Activated T-cell treated with anti-CD3 and anti-CD28 coated beads, Interleukin-2, amount 50 U/mL, for 48 hours (primary cell): Measurements from ENCODE around the gene EMD.
"Not testable (repeated sequence)": the region's sequence is repeated elsewhere in the genome, so short reads cannot be mapped to it uniquely, and the experiment has no call there.

Experiments
- DNase-seq, 2 experiments: peaks; one replicate each; pipeline ENCODE4 v3.0.0-alpha.2; 2020

Gene EMD

DNA sequence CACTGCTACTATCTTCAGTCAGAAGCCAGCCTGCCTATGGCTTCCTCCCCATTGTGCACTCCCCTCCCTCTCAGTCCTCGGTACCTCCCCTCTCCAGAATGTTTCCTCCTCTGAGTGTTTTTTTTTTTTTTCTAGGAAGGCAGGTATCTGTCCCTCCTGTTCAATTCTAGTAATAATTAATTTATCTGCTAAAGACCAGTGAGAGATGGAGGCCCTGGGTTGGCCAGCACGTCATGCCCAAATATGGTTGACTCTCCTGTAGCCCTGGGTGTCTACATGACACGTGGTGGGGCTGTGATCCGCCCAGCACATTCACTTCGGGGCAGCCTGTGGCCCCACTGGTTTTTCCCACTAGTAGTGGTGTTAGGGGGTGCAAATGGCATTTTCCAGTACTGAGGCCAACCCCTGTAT is 6.5 kb upstream of the EMD start:
- peak in 1 of 2 experiments; percentile 56 for DNase-seq

DNA sequence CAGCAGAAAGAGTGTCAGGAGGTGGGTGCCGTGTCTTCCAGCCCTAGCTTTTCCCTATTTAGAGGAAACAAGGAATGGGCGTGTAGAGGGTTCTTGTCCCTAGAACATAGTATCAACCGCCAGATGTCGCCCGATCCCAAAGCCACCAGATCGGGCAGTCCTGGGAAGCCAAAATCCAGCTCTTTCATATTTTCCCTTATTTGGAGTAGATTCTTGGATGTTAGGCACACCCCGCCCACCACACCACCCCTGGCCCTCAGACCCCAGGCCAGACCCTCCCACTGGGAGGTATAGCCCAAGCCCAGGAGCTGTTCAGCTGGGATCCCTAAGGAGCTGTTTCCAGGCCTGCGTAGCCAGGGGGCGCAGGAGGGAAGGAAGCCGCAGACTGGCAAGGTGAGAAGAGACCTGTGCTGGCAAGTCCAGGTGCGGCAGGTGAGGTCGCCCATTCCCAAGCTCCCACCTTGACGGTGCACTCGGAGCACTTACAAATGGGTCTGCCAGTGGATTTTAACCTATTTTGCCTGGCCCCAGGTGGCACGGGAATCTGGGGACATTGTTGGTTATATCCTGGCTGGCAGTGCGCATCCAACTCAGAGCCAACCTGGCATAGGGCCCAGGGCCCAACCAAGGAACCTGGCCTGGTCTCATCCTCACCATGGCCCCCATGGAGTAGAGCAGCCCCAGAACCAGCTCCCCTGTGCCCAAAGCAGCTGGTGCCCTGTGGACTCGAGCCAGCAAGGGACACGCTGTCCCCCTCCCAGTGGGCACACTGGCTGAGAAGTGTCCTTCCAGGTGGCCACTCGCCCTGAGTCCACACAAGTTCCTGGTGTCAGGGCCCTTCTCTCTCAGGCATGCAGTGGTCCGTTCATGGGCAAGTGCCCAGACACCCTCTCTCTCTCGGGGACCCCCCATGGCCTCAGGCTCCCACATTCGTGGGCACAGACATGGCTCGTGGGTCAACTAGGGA is 5.5 kb upstream of the EMD start:
- no peak for DNase-seq

DNA sequence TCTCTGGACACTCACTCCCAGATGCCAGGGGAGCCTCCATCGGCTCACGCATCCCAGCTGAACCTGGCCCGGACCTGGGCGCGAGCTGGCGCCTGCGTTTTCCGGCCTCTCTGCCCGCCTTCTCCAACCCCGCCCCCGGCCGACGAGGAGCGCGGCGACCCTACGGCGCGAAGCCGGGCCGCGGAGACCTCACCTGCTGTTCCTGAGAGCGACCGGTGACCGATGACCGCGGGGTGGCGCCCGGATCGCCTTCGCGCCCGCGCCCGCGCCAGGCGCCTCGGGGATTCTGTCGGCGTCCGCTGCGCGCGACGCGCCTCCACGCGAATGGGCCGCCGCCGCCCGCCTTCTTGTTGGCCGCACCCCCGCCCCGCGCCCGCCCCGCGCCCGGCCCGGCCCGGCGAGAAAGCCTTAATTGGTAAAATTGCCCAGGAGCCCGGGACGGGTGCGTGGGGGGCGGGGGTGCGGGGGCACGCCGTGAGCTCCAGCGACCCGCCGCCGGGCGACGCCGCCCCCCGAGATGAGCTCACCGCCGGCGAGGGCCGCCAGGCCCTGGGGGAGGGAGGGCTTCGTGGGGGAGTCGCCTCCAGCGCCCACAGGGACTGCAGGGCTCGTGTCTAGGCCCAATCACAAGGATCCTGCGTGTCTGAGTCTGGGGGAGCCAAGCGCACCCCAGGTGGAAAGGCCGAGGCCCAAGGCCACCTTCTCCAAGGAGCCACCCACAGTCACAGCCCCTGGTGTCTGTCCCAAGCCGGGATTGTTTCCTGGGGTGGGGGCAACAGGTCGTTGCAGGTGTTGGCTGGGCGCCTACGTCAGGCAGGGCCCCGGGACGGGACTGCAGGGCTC is 4.6 kb upstream of the EMD start, which contains the start of gene FLNA:
Gene FLNA, minus strand, starts transcription at position 322 of the 843 bp plus-strand sequence. CDS start 3,389 bp downstream, outside the sequence.
- peak in 1 of 2 experiments; percentile 60 for DNase-seq

DNA sequence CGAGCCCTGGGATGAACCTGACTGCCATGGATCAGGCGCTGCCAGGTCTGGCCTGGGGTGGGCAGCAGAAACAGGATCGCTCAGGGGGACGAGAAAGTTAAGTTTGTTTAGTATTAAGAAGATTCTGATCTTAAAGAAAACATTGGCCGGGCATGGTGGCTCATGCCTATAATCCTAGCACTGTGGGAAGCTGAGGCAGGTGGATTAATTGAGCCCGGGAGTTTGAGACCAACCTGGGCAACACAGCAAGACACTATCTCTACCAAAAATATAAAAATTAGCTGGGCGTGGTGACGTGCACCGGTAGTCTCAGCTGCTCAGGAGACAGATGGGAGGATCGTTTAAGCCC is 4.0 kb upstream of the EMD start:
- DNase-seq, result no peak

DNA sequence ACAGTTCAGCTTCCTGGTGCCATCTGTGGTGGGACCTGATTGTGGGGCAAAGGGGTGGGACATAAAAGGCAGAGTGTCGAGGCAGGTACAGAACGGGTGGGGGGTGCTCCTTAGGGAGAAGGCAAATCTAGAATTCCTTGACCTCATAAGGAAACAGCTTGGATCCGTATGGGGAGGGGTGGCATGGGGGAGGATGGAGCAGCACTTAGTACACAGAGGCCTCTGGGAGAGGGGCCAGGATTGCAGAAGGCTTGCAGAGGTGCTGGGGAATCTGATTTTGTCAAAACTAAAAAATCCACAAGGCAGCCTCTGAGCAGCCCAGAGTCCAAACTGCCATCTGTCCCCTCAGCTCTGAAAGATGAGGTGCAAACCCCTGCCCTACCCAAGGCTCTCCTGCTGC is 2.3 kb upstream of the EMD start:
- DNase-seq, result no peak

DNA sequence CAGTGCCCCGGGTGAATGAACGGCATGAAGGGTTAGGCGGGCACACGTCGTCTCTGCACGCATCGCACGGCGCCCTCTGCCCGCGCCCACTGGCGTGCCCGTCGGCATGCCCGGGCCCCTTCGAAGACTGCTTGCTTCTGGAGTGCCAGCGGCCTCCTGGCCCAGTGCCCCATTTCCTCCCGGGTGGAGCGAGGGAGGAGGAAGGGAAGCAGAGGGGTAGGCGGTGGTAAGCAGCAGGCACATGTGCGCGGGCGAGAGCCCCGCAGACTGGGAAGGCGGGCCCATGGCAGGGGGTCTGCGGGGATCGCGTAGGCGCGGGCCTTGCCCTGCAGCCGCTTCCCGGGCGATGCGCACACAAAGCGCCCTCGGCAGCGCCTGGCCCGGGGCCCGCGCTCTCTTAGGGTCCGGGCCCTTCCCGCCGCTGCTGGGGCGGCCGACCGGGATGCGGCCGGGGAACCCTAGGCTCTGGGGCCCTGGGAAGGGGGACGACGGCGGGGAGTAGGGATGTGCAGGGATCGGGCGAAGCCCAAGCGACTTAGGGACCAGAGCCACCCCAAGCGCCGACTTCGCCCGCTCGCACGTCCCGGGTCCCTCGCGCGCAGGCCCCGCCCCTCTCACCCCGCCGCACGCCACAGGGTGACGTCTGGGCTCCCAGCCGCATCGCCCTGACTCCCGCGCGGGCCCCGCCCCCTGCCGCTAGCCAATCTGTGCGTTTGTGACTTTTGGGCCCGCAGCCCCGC is 866 bp upstream of the EMD start:
- DNase-seq, result peak in 1 of 2 experiments; percentile 58

DNA sequence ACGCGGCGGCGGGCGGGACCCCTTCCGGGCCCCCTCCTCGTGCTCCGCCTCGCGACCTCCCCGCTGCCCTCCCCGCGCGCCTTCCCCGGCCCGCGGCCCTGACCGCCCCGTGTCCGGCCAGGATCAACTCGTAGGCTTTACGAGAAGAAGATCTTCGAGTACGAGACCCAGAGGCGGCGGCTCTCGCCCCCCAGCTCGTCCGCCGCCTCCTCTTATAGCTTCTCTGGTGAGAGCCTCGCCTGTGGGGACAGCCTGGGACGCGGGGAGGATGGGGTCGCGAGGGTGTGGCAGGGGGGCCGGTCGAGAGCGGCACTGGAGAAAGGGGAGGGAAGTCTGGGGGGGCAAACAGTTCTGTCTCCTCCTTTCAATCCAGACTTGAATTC is 465 bp downstream of the EMD start:
- DNase-seq, result no peak

DNA sequence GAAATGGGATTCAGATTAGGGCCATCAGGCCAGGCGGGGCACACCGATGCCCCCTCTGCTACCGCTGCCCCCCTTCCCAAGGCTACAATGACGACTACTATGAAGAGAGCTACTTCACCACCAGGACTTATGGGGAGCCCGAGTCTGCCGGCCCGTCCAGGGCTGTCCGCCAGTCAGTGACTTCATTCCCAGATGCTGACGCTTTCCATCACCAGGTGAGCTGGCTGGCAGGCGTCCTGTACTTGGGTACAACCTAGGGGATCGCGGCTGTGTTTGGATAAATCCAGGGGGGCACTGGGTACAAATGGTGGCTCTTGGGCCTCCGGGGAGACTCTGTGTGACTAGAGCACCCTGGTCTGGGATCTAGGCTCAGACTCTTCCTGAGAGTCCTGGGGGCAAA is 1.1 kb downstream of the EMD start:
- no peak for DNase-seq

DNA sequence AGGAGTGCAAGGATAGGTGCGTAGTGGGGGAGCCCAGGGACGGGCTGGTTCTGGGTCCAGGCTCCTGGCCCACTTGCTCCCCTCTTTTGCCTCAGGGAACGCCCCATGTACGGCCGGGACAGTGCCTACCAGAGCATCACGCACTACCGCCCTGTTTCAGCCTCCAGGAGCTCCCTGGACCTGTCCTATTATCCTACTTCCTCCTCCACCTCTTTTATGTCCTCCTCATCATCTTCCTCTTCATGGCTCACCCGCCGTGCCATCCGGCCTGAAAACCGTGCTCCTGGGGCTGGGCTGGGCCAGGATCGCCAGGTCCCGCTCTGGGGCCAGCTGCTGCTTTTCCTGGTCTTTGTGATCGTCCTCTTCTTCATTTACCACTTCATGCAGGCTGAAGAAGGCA is 1.7 kb downstream of the EMD start:
- no peak for DNase-seq

DNA sequence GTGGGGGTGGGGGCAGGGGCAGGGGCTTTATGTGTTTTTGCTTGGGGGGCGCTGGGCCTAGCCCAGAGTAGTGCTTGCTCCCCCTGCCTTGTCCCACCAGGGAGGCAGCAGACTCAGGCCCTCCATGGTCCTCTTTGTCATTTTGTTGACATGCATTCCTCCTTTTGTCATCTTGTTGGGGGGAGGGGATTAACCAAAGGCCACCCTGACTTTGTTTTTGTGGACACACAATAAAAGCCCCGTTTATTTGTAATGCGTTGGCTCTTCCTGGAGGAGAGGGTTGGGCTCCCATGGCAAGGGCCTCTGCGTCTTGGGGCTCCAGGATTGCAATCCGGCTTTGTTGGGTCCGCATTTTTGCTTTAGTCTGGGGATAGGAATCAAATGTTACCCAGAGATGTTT is 2.2 kb downstream of the EMD start:
- no peak for DNase-seq

DNA sequence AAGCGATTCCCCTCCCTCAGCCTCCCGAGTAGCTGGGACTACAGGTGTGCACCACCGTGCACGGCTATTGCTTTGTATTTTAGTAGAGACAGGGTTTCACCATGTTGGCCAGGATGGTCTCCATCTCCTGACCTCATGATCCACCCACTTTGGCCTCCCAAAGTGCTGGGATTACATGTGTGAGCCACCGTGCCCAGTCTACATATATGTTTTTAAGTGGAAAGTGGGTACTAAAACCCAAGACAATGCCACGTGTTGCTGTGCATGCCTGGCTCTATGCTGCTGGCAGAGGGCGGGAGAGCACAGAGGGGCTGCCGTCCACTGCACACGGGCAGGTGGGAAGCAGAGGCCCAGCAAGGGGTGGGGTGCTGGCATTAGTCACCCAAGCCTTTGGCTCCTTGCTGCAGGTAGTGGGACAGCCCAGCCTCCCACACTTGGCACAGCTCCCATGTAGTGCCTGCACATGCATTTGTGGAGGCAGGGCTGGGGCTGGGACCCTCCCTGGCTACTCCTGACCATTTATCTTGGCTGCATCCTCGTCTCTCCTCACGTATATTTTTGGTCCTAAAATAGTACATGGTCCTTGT is 3.5 kb downstream of the EMD start:
- no peak for DNase-seq

DNA sequence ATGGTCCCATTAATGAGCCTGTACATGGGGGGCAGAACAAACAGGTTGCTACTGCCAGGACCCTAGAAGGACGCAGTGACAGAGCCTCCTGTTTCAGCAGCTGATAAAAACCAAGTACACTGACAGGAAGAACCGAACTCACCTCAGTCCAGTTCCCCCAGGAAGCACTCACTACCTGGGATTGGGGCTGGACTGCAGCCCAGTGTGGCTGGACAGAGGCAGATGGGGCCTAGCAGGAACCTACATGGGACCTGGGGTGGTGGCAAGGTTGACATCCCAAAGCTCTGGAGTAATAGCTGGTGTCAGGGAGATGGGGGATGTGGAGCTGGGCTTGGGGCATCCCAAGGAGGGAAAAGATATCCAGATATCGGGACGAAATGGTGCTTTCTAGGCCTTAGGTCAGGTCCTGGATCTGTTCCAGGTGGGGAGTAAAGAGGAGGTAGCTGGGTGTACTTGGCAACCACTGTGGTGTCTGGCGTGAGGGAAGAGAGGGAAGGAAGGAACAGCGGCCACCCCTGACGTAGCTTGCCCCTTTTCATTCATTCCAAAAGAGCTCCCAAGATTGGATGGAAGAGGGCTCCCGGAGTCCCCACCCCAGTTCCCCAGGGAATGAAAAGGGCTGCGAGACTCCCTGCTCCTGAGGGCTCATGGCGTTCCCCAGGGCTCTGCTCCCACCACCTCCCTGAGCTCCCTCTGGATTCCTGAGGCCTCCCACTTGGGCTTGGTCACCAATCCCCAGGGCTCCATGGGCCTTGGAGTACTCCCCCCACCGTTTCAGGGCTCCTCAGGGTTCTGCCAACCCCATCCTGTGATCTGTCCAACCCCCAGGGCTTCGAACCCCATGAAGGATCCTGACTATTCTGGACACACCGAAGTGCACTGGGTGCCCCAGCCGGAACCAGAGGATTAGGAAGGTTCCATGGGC is 4.5 kb downstream of the EMD start:
- peak in 1 of 2 experiments; percentile 19 for DNase-seq

DNA sequence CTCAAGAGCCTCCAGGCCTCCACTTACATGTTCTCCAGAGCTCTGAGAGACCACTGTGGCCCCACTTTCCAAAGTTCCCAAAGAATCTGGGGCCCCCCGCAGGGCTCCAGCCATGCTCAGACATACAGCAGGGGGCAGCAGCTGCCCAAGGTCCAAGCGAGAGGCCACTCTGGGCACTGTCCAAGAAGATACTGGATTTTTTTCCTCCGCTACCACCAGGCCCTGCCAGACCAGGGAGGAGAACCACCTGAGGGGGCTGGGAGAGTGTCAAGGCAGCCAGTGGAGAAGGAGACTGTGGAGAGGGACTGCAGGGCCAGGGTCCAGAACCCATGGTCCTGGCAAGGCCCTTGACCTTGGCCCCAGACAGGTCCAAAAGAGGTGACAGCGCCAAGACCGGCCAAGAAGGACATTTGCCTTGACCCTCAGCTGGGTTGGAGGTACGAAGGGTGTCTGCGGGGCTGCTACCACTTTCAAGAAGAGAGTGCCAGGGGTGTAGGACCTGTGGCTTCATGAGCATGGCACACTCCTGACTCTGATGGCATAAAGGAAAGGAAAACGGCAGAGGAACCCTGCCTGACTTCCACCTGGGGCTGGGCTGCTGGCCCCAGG is 5.3 kb downstream of the EMD start:
- peak in 1 of 2 experiments; percentile 22 for DNase-seq

DNA sequence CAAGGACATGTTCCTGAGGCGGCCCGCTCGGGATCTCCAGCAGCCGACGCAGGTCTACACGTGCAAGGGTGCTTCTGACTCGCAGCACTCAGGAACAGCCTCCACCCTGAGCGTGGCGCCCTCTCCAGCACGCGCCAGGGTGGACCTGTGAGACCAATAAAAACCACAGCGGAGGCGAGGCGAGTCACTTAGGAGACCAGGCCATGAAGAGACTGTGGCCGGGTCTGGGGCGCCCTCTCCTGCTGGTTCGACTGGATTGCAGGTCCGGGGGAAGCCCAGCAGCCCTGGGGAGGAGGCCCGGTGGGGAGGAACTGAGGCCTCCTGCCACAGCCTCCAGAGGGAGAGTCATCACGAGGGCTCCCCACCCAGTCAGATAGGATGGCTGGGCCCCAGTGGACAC is 9.0 kb downstream of the EMD start:
- DNase-seq, result not testable (repeated sequence)

DNA sequence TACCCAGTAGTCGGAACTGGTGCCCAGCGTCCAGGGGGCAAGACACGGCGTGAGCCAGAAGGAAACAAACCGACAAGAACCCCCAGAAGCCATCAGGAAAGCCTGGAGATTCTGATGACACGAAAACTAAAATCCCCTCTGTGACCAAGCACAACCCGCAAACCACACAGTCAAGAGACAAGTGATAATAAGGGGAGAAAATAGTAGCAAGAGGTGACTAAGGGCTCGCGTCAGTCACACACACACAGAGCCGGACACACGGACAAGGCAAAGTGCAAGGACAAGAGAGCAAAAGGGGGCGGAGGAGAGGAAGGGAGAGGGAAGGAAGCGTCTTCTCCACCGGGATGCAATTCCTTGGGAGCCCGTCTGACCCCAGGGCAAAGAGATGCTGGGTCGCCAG is 9.6 kb downstream of the EMD start:
- DNase-seq, result not testable (repeated sequence)

DNA sequence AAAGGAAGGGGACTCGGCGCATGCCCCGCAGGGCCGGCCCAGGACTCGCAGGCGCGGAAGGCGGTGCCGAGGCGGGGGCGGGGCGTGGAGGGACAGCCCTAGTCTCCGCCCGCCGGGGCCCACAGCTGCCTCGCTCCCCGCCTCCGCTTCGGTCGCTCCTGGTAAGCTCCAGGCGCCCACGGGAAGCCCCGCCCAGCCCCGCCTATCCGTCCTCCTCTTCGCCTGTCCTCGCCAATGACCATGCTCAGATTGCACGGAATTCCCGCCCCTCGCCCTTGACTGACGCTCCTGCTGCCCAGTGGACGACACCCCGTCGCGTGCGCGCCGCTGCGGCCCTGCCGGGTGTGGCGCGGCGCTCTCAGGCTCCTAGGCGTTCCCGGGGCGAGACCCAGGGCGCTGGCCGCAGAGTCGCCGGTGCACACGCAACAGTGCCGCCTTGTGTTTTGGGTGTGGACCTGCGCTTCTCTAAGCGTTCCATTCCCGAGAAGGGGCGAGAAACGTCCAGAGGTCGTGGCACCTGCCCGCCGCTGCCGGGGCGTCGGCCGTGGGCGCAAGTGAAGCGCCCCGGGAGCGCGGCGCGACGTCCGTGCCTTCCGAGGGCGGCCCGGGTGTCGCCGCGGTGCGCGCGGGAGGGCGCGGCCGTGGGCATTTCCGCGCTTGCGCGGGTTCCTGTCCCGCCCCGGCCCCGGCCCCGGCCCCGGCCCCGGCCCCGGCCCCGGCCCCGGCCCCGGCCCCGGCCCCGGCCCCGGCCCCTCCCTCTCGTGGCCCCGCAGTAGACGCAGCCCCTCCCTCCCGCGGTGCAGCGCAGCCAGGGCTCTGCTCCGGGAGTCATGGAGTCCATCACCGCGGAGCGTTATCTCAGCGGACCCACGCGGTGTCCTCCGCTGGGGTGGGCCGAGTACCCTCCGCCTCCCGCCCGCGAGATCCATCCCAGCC is 11.0 kb downstream of the EMD start:
- peak; percentile 55 to 62 for DNase-seq

DNA sequence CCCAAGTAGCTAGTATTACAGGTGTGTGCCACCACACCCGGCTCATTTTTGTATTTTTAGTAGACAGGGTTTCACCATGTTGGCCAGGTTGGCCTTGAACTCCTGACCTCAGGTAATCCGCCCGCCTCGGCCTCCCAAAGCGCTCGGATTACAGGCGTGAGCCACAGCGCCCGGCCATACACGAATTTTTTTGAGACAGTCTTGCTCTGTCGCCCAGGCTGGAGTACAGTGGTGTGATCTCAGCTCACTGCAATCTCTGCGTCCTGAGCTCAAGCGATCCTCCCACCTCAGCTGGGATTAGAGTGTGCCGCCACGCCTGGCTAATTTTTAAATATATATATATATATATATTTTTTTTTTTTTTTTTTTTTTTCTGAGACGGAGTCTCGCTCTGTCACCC is 17.3 kb downstream of the EMD start:
- DNase-seq, result not testable (repeated sequence)

DNA sequence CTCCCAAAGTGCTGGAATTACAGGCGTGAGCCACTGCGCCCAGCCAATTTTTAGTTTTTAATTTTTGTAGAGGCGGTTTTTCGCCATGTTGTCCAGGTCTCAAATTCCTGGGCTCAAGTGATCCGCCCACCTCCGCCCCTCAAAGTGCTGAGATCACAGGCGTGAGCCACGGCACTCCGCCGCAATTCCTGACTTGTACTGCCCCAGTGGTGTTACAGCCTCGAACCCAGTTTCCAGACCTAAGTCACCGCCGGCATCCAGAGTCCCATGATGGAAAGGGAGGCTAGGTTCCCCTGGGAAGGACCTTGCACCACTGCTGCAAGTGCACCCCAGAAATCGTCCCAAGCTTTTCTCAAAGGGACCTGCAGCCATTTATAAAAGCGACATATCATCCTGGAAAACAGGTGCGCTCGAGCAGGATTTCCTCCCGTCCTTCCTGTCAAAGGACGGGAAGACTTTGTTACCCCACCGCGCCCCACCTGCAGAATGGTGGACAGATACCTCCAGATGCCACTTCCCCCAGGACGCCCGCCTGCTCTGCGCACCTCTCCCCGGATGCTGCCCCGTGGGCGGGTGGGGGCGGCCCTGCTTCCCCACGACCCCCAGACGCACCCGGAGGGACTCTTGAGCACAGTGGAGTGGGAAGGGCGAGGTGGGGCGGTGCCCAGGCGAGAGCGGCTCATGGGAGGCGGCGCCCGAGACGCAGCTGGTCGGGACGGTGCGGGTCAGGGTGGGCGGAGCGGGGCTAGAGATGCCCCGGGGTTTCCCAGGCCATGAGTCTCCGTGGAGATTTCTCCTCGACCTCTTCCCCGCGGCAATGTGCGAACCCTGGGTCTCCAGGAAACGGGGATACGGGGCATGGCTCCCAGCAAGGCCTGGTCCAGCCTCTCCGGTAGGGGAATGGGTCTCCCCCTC is 18.1 kb downstream of the EMD start:
- peak; percentile 79 to 82 for DNase-seq
